HL-60 (cell line): ENCODE data around the gene SLC25A44.

Experiments used
- CTCF ChIP-seq: IDR thresholded peaks from one replicate; pipeline ENCODE4 v1.5.1; 2011; ENCODE audit warnings: low read length, control low read depth, inconsistent platforms; ENCODE audit not compliant: insufficient read depth
- GABPA ChIP-seq: IDR thresholded peaks from 2 replicates; pipeline ENCODE4 v1.6.1; 2012; ENCODE audit warnings: low read depth
- POLR2AphosphoS5 ChIP-seq: IDR thresholded peaks from 2 replicates; pipeline ENCODE4 v1.6.1; 2012; ENCODE audit warnings: low read depth
- SPI1 ChIP-seq: IDR thresholded peaks from 2 replicates; pipeline ENCODE4 v1.6.1; 2012; ENCODE audit warnings: low read depth, mild to moderate bottlenecking, borderline replicate concordance
- TF ChIP-seq, protein P1 (sequence below): IDR thresholded peaks from 2 replicates; pipeline ENCODE4 v1.6.1; 2012; ENCODE audit warnings: low read depth; ENCODE audit not compliant: insufficient replicate concordance

GRCh38 chr1:156164125-156164831 lies 29.6 kb upstream of the SLC25A44 start:
- no peak for TF ChIP-seq CTCF
- no peak for TF ChIP-seq POLR2AphosphoS5
- no peak for TF ChIP-seq SPI1
- TF ChIP-seq, protein P1, sequence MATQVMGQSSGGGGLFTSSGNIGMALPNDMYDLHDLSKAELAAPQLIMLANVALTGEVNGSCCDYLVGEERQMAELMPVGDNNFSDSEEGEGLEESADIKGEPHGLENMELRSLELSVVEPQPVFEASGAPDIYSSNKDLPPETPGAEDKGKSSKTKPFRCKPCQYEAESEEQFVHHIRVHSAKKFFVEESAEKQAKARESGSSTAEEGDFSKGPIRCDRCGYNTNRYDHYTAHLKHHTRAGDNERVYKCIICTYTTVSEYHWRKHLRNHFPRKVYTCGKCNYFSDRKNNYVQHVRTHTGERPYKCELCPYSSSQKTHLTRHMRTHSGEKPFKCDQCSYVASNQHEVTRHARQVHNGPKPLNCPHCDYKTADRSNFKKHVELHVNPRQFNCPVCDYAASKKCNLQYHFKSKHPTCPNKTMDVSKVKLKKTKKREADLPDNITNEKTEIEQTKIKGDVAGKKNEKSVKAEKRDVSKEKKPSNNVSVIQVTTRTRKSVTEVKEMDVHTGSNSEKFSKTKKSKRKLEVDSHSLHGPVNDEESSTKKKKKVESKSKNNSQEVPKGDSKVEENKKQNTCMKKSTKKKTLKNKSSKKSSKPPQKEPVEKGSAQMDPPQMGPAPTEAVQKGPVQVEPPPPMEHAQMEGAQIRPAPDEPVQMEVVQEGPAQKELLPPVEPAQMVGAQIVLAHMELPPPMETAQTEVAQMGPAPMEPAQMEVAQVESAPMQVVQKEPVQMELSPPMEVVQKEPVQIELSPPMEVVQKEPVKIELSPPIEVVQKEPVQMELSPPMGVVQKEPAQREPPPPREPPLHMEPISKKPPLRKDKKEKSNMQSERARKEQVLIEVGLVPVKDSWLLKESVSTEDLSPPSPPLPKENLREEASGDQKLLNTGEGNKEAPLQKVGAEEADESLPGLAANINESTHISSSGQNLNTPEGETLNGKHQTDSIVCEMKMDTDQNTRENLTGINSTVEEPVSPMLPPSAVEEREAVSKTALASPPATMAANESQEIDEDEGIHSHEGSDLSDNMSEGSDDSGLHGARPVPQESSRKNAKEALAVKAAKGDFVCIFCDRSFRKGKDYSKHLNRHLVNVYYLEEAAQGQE = no peak
- no peak for TF ChIP-seq GABPA
